KOPT-K1 (cell line): ENCODE measurements around the gene TEX14.

Source experiments
- H3K27ac ChIP-seq: fragments of 200-600 bp; sonication (generic); 2 replicates; pipeline ENCODE4 v1.5.1; 2016; ENCODE audit warnings: antibody characterized with exemption, mild to moderate bottlenecking, low read depth, low read length; ENCODE audit not compliant: poor library complexity, severe bottlenecking
- H3K36me3 ChIP-seq: fragments of 200-600 bp; sonication (generic); 2 replicates; pipeline ENCODE4 v1.5.1; 2017; ENCODE audit warnings: antibody characterized with exemption, mild to moderate bottlenecking, low read length, moderate library complexity; ENCODE audit not compliant: insufficient read depth
- H3K9me3 ChIP-seq: fragments of 200-600 bp; sonication (generic); 2 replicates; pipeline ENCODE4 v1.5.1; 2017; ENCODE audit warnings: antibody characterized with exemption, low read length, mild to moderate bottlenecking; ENCODE audit not compliant: insufficient read depth, poor library complexity, severe bottlenecking

The TEX14 gene

DNA sequence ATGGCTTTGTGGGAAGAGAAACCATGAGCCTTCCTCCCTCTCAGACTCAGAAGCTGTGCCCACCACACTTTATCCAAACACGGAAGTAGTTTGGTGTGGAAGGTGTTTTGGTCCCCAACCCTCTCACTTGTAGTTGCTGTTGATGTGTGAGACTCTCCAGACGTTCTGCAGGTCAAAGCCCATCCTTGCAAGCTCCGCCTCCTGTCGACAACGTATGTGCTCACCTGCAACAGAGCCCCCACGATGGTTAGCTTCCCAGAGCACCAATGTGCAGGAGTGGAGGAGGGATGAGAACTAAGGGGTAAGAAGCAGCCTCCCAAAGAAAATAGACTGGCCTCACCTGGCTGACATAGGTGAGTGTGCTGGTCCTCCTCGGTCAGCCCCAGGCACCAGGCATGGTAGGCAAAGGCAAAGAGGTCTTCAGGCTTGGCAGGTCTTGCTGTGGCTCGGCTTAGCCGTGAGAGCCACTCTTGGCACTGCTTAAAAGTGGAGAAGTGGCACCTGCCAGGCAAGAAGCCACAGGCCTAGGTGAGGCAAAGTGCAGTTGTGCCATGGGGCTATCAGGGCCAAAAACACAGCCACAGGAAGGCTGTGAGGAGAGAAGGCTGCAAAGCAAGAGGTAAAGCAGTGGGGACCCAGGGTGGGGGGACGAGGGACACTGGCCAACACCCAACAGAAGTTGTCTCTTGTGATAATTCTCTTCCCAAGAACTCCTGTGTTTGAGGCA, 183.3 kb downstream of the TEX14 start:
- H3K9me3 ChIP-seq = no peaks in the 10 kb centered on the region
- peaks cover 98% of the 10 kb centered on the region for H3K36me3 ChIP-seq
- no peak overlapping the region for H3K27ac ChIP-seq

GRCh38 chr17:58507123-58507634, 184.7 kb downstream of the TEX14 start:
- Histone ChIP-seq H3K9me3 (no peaks in the 10 kb centered on the region), H3K27ac (no peak overlapping the region), H3K36me3 (peaks cover 100% of the 10 kb centered on the region)
